K562 (cell line): Measurements from ENCODE around the gene DEF6. TPM values are rescaled to one million over a fixed set of nuclear protein-coding genes. Genes with fewer than 3 reads are reported as not detected.
"Not testable (repeated sequence)": the region's sequence is repeated elsewhere in the genome, so short reads cannot be mapped to it uniquely, and the experiment has no call there.

ENCODE experiments used
- ATAC-seq: fragments of 200-7000 bp; cut with Tn5 transposase; 3 replicates; pipeline ENCODE4 v1.9.1; 2020; ENCODE audit warnings: moderate library complexity
- BruUV-seq: library from RNA; stranded (reverse); fragments of 400-500 nt; replicated peaks from 2 replicates; lab custom pipeline; 2021; lab: Mats Ljungman, UMichigan
- CTCF ChIA-PET: fragments of 300-600 bp; formaldehyde crosslinking; extraction: SDS; loops from one replicate; lab custom pipeline; 2021; ENCODE audit warnings: low intra/inter-chr PET ratio; lab: Yijun Ruan, JAX
- POLR2A ChIA-PET: fragments of 300-600, 350-650 bp; sonication (Branson Sonifier 250); formaldehyde crosslinking; extraction: SDS; loops from one replicate; lab custom pipeline; 2021; ENCODE audit warnings: antibody characterized with exemption, inconsistent platforms; lab: Yijun Ruan, JAX
- DNase-seq, 4 experiments: peaks; one replicate each; pipeline versions ENCODE4 v3.0.0 to v3.0.0-alpha.2; 2011 to 2018; ENCODE audit warnings: low spot score in 3 of 4, mixed read lengths in 3 of 4; ENCODE audit errors: extremely low read depth in 1 of 4
- FAIRE-seq: peaks from 2 replicates; lab custom pipeline; 2011; peaks lifted over from hg19 to GRCh38; lab: Jason Lieb, UNC
- H2AFZ ChIP-seq: 2 replicates; pipeline ENCODE4 v1.6.0; 2011; ENCODE audit warnings: low read depth, low read length, control low read depth, inconsistent platforms
- H3K27ac ChIP-seq: fragments of 200-600 bp; 3 replicates; pipeline ENCODE4 v1.8.0; 2011; ENCODE audit warnings: low read depth, mild to moderate bottlenecking, control low read depth, inconsistent platforms, low read length, moderate library complexity, mixed read lengths; ENCODE audit errors: extremely low read depth
- H3K27me3 ChIP-seq, 2 experiments: fragments of 300-600 bp in 1 of 2; 2 replicates in 1 of 2; 3 replicates in 1 of 2; pipeline versions ENCODE4 v1.6.0 to v1.8.0; 2011; ENCODE audit warnings: inconsistent platforms in 2 of 2, low read length in 2 of 2, mild to moderate bottlenecking in 1 of 2, mixed read lengths in 1 of 2, moderate library complexity in 1 of 2; ENCODE audit not compliant: control insufficient read depth in 2 of 2, insufficient read depth in 2 of 2
- H3K36me3 ChIP-seq: fragments of 300-600 bp; 3 replicates; pipeline ENCODE4 v1.8.0; 2011; ENCODE audit warnings: mild to moderate bottlenecking, low read length, inconsistent platforms; ENCODE audit not compliant: control insufficient read depth, insufficient read depth
- H3K4me1 ChIP-seq, 2 experiments: fragments of 200-600 bp in 1 of 2; replicated peaks in 1 of 2; 2 replicates in 1 of 2; 3 replicates in 1 of 2; pipeline versions ENCODE4 v1.5.1 to v1.8.0; 2011; ENCODE audit warnings: inconsistent platforms in 2 of 2, low read length in 2 of 2, mild to moderate bottlenecking in 1 of 2, mixed read lengths in 1 of 2, moderate library complexity in 1 of 2; ENCODE audit not compliant: control insufficient read depth in 2 of 2, insufficient read depth in 2 of 2
- H3K4me2 ChIP-seq: 2 replicates; pipeline ENCODE4 v1.6.1; 2011; ENCODE audit warnings: low read length, control low read depth, inconsistent platforms, mixed read lengths; ENCODE audit not compliant: insufficient read depth
- H3K4me3 ChIP-seq: fragments of 200-600 bp; sonication (generic), shearing (Covaris generic); 2 replicates; pipeline ENCODE4 v1.5.1; 2016; ENCODE audit warnings: control low read depth, inconsistent platforms
- H3K79me2 ChIP-seq: fragments of 200-600 bp; 3 replicates; pipeline ENCODE4 v1.8.0; 2011; ENCODE audit warnings: low read length, inconsistent platforms; ENCODE audit not compliant: control insufficient read depth, insufficient read depth
- H3K9ac ChIP-seq, 2 experiments: 2 replicates each; pipeline versions ENCODE4 v1.6.0 to v1.6.1; 2011; ENCODE audit warnings: low read depth in 2 of 2, low read length in 2 of 2, control low read depth in 1 of 2, inconsistent platforms in 1 of 2, mild to moderate bottlenecking in 1 of 2, mixed read lengths in 1 of 2; ENCODE audit not compliant: insufficient read depth in 1 of 2
- H3K9me1 ChIP-seq: one replicate; pipeline ENCODE4 v1.6.0; 2011; ENCODE audit warnings: inconsistent platforms, mild to moderate bottlenecking, low read length, moderate library complexity; ENCODE audit not compliant: control insufficient read depth, insufficient read depth
- H3K9me3 ChIP-seq: replicated peaks from 2 replicates; pipeline ENCODE4 v1.5.1; 2011; ENCODE audit warnings: low read depth, low read length, inconsistent platforms; ENCODE audit not compliant: control insufficient read depth, insufficient read depth
- H4K20me1 ChIP-seq: replicated peaks from 2 replicates; pipeline ENCODE4 v1.6.1; 2011; ENCODE audit warnings: low read length, inconsistent platforms, mixed read lengths; ENCODE audit not compliant: control insufficient read depth, insufficient read depth
- ARID1B ChIP-seq: fragments of 450-650 bp; IDR thresholded peaks from 2 replicates; pipeline ENCODE4 v1.6.1; 2016; ENCODE audit warnings: antibody characterized with exemption, mild to moderate bottlenecking, inconsistent platforms
- BHLHE40 ChIP-seq: IDR thresholded peaks from 2 replicates; pipeline ENCODE4 v1.6.1; 2011; ENCODE audit warnings: low read length, improper control_type of control experiment
- CREM ChIP-seq: IDR thresholded peaks from 2 replicates; pipeline ENCODE4 v1.6.1; 2014; ENCODE audit warnings: antibody characterized with exemption, low read depth
- CTBP1 ChIP-seq: fragments of 450-650 bp; IDR thresholded peaks from 2 replicates; pipeline ENCODE4 v1.6.1; 2016; ENCODE audit warnings: borderline replicate concordance
- CXXC5 ChIP-seq: fragments of 250-450 bp; sonication (Bioruptor Pico); IDR thresholded peaks from 2 replicates; pipeline ENCODE4 v1.8.0; 2022; ENCODE audit warnings: inconsistent platforms, mild to moderate bottlenecking, moderate library complexity
- DPF2 ChIP-seq: fragments of 450-650 bp; IDR thresholded peaks from 2 replicates; pipeline ENCODE4 v1.6.1; 2016
- HDAC1 ChIP-seq, 2 experiments: fragments of 450-650 bp; IDR thresholded peaks; 2 replicates each; pipeline ENCODE4 v1.6.1; 2016 to 2017; ENCODE audit warnings: inconsistent platforms in 1 of 2, mild to moderate bottlenecking in 1 of 2, moderate library complexity in 1 of 2
- JUND ChIP-seq, 2 experiments: IDR thresholded peaks; 2 replicates in 1 of 2; 3 replicates in 1 of 2; pipeline ENCODE4 v1.6.1; 2011; ENCODE audit warnings: borderline replicate concordance in 2 of 2, low read depth in 2 of 2, low read length in 2 of 2, improper control_type of control experiment in 1 of 2, missing biosample characterization in 1 of 2, missing genetic modification characterization in 1 of 2, missing genetic modification reagents in 1 of 2
- RAD51 ChIP-seq: fragments of 450-650 bp; IDR thresholded peaks from 2 replicates; pipeline ENCODE4 v1.7.1; 2016; ENCODE audit warnings: low read depth, mild to moderate bottlenecking, borderline replicate concordance
- SMARCA4 ChIP-seq: fragments of 450-650 bp; IDR thresholded peaks from 2 replicates; pipeline ENCODE4 v1.6.1; 2016
- TOE1 ChIP-seq, 2 experiments: fragments of 450-650 bp in 1 of 2; sonication (generic) in 1 of 2; formaldehyde crosslinking in 1 of 2; IDR thresholded peaks; 2 replicates each; pipeline versions ENCODE4 v1.7.1 to v1.8.0; 2016 to 2022; ENCODE audit warnings: borderline replicate concordance in 2 of 2, mild to moderate bottlenecking in 2 of 2, antibody characterized with exemption in 1 of 2, inconsistent platforms in 1 of 2, low read depth in 1 of 2, missing genetic modification reagents in 1 of 2, moderate library complexity in 1 of 2
- TRIM24 ChIP-seq, 2 experiments: fragments of 450-650 bp; IDR thresholded peaks; 2 replicates each; pipeline ENCODE4 v1.6.1; 2016
- WGBS: fragments of 100-300 bp; shearing (Covaris generic); methylation state at CpG from one replicate; pipeline ENCODE4 v1.1.6; 2016; ENCODE audit warnings: low coverage, mixed read lengths; ENCODE audit not compliant: insufficient coverage; ENCODE audit errors: missing lambda C conversion rate; 5-methylcytosine and 5-hydroxymethylcytosine counted together
- in situ Hi-C: fragments of 300-500 bp; cut with MboI; formaldehyde crosslinking; loops from 4 replicates; pipeline ENCODE4 v1.15.0; 2018; ENCODE audit warnings: inconsistent platforms, mixed read lengths
- intact Hi-C: fragments of 100-400 bp; cut with micrococcal nuclease; formaldehyde crosslinking; loops from 2 replicates; pipeline ENCODE4 v1.14.2; 2022
- polyA plus RNA-seq, 8 experiments: library from polyadenylated mRNA; depleted of rRNA in 4 of 8; stranded (reverse) in 5 of 8; unstranded in 3 of 8; fragments of >200 nt; fragmentation: Nextera tagmentation in 2 of 8; fragmentation: Illumina TruSeq in 1 of 8; extraction: Ambion mirVana in 2 of 8; extraction: Trizol in 1 of 8; gene quantifications; 2 replicates each; pipeline versions ENCODE4 v1.2.1 to v1.2.3, GENCODE V29; 2011 to 2014; ENCODE audit warnings: inconsistent platforms in 1 of 8, missing spikeins in 1 of 8
- total RNA-seq, 7 experiments: library from RNA; depleted of rRNA in 6 of 7; stranded (reverse); fragments of >200 nt in 6 of 7; fragmentation: Illumina TruSeq in 2 of 7; extraction: Trizol in 2 of 7; gene quantifications; 2 replicates each; pipeline versions ENCODE4 v1.2.1 to v1.2.3, GENCODE V29; 2011 to 2021; ENCODE audit warnings: low replicate concordance in 1 of 7
- TF ChIP-seq, protein P1 (sequence below), 2 experiments: IDR thresholded peaks; 2 replicates each; pipeline ENCODE4 v1.6.1; 2011; ENCODE audit warnings: borderline replicate concordance in 1 of 2, control low read depth in 1 of 2, low read depth in 1 of 2, low read length in 1 of 2, mild to moderate bottlenecking in 1 of 2, mixed read lengths in 1 of 2, moderate library complexity in 1 of 2; ENCODE audit not compliant: insufficient read depth in 1 of 2, insufficient read length in 1 of 2, poor library complexity in 1 of 2, severe bottlenecking in 1 of 2; ENCODE audit errors: extremely low read depth in 1 of 2
- TF ChIP-seq, protein P2 (sequence below): sonication (generic); formaldehyde crosslinking; IDR thresholded peaks from 2 replicates; pipeline ENCODE4 v1.8.0; 2022; ENCODE audit warnings: missing genetic modification reagents, mild to moderate bottlenecking, moderate library complexity, borderline replicate concordance
- TF ChIP-seq, protein P3 (sequence below): fragments of 450-650 bp; IDR thresholded peaks from 2 replicates; pipeline ENCODE4 v1.6.1; 2016; ENCODE audit warnings: antibody characterized with exemption
- TF ChIP-seq, protein P4 (sequence below): IDR thresholded peaks from 2 replicates; pipeline ENCODE4 v1.6.1; 2014; ENCODE audit warnings: antibody characterized with exemption

The DEF6 gene
- total and polyA plus RNA-seq, 9 of the 15 experiments (the other 6 are each of a cell fraction or from before 2014, with no cell fraction given) = 1.3 to 44.6 (median 22.7) TPM

DNA sequence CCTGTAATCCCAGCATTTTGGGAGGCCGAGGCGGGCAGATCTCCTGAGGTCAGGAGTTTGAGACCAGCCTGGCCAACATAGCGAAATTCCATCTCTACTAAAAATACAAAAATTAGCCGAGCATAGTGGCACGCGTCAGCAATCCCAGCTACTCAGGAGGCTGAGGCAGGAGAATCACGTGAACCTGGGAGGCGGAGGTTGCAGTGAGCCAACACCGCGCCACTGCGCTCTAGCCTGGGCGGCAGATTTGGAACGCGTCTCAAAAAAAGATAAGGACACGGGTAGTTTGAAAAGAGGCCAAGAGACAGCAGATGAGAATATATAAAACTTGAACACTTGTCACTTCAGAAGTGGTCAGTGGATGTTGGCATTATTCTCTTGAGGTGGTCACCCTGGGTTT, 9.5 kb downstream of the DEF6 start:
- H3K4me3 ChIP-seq; H3K9me1 ChIP-seq; H3K36me3 ChIP-seq; H4K20me1 ChIP-seq; H3K79me2 ChIP-seq; H3K27ac ChIP-seq; BruUV-seq; intact Hi-C loops; H3K27me3 ChIP-seq; FAIRE-seq; H2AFZ ChIP-seq; H3K9me3 ChIP-seq; TF ChIP-seq TOE1 (CRISPR knock-in tag; IDR thresholded peaks at IDR 0.05; ENCODE audit: borderline replicate concordance, low read depth); JUND (tag; IDR thresholded peaks at IDR 0.05; ENCODE audit: borderline replicate concordance, low read depth, low read length): not testable (repeated sequence)
- DNase-seq = peak in 2 of 4 experiments; percentile 52 to 75
- POLR2A ChIA-PET = interaction anchor here (1.1 to 2.7 kb wide), 3 partner anchors 9 to 46 kb away, joined by 3 to 10 read pairs (median 3); no protein-coding TSS in a partner anchor
- CTCF ChIA-PET = interaction anchor here (1.1 kb wide), 1 partner anchor 9 kb away, joined by 3 read pairs; the partner anchor contains the start of gene DEF6
- in situ Hi-C loops = loop anchor here (10.0 kb wide), 1 partner anchor 148 kb away; the partner anchor contains the start of gene FANCE
- 11% methylated on average over 15 of the region's 15 CpGs for WGBS
- peak overlapping the region; percentile 9 for H3K4me2 ChIP-seq
- ATAC-seq = peak; percentile 63
- peak overlapping the region in 1 of 2 experiments; percentile 45; a peak in 2 of 4 replicates for H3K9ac ChIP-seq
- H3K4me1 ChIP-seq = peaks cover 18% of the 10 kb centered on the region in 2 experiments
- TF ChIP-seq CXXC5 (CRISPR knock-in tag) = peak; percentile 88
- TF ChIP-seq DPF2 = peak; percentile 52
- TF ChIP-seq, protein P1, sequence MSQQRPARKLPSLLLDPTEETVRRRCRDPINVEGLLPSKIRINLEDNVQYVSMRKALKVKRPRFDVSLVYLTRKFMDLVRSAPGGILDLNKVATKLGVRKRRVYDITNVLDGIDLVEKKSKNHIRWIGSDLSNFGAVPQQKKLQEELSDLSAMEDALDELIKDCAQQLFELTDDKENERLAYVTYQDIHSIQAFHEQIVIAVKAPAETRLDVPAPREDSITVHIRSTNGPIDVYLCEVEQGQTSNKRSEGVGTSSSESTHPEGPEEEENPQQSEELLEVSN (IDR thresholded peaks at IDR 0.05; ENCODE audit: borderline replicate concordance in 1 of 2, extremely low read depth in 1 of 2, insufficient read depth in 1 of 2, insufficient read length in 1 of 2, low read depth in 1 of 2, low read length in 1 of 2, poor library complexity in 1 of 2, severe bottlenecking in 1 of 2) = peak in 1 of 2 experiments; percentile 34
- TF ChIP-seq CTBP1 = peak; percentile 36; the same call in 1 of the 2 replicates
- TF ChIP-seq, protein P2, sequence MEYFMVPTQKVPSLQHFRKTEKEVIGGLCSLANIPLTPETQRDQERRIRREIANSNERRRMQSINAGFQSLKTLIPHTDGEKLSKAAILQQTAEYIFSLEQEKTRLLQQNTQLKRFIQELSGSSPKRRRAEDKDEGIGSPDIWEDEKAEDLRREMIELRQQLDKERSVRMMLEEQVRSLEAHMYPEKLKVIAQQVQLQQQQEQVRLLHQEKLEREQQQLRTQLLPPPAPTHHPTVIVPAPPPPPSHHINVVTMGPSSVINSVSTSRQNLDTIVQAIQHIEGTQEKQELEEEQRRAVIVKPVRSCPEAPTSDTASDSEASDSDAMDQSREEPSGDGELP (CRISPR knock-in tag) = 0 out of 2 replicates have a peak, but pooled peaks have one; percentile 32
- TF ChIP-seq RAD51 = peak; percentile 61; the same call in 1 of the 2 replicates
- TF ChIP-seq TOE1 (IDR thresholded peaks at IDR 0.05; ENCODE audit: borderline replicate concordance) = peak; percentile 70; the same call in 1 of the 2 replicates
- TF ChIP-seq TRIM24 (IDR thresholded peaks at IDR 0.05) = peak; percentile 29 to 57; a peak in 2 of 4 replicates
- peak; percentile 17; the same call in 1 of the 2 replicates for TF ChIP-seq JUND (IDR thresholded peaks at IDR 0.05; ENCODE audit: borderline replicate concordance, low read depth, low read length)
- TF ChIP-seq HDAC1 (IDR thresholded peaks at IDR 0.05) = 0 out of 4 replicates have a peak, but pooled peaks of 1 of the 2 experiments have one; percentile 18
- peak; percentile 55 for TF ChIP-seq SMARCA4
- 0 out of 2 replicates have a peak, but pooled peaks have one; percentile 37 for TF ChIP-seq CREM
- TF ChIP-seq BHLHE40 = peak; percentile 89
- TF ChIP-seq, protein P3, sequence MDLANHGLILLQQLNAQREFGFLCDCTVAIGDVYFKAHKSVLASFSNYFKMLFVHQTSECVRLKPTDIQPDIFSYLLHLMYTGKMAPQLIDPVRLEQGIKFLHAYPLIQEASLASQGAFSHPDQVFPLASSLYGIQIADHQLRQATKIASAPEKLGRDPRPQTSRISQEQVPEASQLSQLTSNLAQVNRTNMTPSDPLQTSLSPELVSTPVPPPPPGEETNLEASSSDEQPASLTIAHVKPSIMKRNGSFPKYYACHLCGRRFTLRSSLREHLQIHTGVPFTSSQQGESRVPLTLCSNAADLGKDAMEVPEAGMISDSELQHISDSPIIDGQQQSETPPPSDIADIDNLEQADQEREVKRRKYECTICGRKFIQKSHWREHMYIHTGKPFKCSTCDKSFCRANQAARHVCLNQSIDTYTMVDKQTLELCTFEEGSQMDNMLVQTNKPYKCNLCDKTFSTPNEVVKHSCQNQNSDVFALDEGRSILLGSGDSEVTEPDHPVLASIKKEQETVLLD = 0 out of 2 replicates have a peak, but pooled peaks have one; percentile 15
- TF ChIP-seq, protein P4, sequence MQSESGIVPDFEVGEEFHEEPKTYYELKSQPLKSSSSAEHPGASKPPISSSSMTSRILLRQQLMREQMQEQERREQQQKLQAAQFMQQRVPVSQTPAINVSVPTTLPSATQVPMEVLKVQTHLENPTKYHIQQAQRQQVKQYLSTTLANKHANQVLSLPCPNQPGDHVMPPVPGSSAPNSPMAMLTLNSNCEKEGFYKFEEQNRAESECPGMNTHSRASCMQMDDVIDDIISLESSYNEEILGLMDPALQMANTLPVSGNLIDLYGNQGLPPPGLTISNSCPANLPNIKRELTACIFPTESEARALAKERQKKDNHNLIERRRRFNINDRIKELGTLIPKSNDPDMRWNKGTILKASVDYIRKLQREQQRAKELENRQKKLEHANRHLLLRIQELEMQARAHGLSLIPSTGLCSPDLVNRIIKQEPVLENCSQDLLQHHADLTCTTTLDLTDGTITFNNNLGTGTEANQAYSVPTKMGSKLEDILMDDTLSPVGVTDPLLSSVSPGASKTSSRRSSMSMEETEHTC = peak; percentile 53; the same call in 1 of the 2 replicates
- TF ChIP-seq ARID1B = peak; percentile 50
